ENCODE results near the gene SERPINA3. TPM values are rescaled to one million over a fixed set of nuclear protein-coding genes. Genes with fewer than 3 reads are reported as not detected.
A peak's percentile ranks its signal among the peaks of the same experiment; 100 is the strongest.

The SERPINA3 gene
- total RNA-seq, 1 donor from 2014 or later, result 2.7 TPM

DNA sequence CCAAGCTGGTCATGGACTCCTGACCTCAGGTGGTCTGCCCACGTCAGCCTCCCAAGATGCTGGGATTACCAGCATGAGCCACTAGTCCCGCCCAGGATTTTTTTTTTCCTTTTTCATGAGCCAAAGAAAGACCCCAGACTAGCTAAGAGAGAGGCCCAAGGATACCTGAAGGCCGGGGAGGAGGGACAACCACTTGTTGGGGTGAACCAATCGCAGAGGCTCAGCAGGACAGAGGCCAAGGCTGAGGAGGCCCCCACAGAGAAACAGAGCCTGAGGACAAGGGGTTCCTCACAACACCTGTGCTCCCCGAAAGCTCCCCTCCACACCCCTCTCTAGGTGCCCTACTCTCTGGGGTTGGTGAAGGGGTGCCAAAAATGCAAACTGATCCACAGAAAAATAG lies 1.0 kb upstream of the SERPINA3 start:
- TF ChIP-seq, protein P1, sequence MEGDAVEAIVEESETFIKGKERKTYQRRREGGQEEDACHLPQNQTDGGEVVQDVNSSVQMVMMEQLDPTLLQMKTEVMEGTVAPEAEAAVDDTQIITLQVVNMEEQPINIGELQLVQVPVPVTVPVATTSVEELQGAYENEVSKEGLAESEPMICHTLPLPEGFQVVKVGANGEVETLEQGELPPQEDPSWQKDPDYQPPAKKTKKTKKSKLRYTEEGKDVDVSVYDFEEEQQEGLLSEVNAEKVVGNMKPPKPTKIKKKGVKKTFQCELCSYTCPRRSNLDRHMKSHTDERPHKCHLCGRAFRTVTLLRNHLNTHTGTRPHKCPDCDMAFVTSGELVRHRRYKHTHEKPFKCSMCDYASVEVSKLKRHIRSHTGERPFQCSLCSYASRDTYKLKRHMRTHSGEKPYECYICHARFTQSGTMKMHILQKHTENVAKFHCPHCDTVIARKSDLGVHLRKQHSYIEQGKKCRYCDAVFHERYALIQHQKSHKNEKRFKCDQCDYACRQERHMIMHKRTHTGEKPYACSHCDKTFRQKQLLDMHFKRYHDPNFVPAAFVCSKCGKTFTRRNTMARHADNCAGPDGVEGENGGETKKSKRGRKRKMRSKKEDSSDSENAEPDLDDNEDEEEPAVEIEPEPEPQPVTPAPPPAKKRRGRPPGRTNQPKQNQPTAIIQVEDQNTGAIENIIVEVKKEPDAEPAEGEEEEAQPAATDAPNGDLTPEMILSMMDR (conservative IDR thresholded peaks at IDR 0.05; ENCODE audit: low read depth, low read length), result no peak
- no peak overlapping the region for H3K4me3 ChIP-seq (ENCODE audit: low read depth, low read length)
- no peak for DNase-seq (ENCODE audit: low read depth)

DNA sequence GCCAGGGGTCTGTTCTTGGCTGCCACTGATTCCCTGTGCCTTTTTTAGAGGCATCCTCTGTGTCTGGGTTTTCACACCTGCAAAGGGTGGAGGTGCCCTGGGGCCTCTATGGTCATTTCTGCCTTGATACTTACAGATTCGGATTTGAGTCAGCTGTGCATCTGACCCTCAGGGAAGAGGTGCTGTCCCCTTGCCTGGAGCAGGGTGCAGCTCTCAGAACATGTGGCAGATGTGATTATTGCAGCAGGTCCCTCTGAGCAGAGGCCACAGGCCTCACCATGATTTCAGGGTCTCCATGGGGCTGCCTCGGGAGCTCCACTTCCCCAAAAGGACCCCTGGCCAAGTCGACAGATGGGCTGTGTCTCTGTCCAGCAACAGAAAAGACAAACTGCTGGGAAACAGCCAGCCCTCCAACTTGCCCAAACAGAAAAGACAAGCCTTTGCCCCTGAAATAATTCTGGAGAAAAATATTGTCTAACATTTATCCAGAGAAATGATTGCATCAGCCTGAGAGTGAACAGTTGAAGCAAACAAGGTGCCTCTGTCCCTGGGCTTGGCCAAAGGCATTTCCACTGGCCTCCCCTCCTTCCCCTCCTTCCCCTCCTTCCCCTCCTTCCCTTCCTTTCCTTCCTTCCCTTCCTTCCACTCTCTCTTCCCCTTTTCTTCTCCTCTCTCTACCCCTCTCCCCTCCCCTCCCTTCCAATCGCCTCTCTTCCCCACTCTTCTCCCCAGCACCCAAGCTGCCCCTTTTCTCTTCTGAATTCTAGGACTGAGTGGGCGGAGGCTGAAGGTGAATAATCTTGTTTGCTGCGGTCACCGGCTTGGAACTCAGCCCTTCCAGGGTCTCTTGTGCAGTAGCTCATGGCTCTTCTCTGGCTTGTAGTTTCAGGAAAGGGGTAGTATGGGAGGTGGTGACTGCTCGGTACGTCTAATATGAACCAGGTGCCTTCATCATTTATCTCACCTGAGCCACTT lies 676 bp downstream of the SERPINA3 start:
- peak overlapping the region; percentile 13 for H3K4me3 ChIP-seq (ENCODE audit: low read depth, low read length)
- TF ChIP-seq, protein P1 (conservative IDR thresholded peaks at IDR 0.05; ENCODE audit: low read depth, low read length), result no peak
- DNase-seq (ENCODE audit: low read depth), result no peak

DNA sequence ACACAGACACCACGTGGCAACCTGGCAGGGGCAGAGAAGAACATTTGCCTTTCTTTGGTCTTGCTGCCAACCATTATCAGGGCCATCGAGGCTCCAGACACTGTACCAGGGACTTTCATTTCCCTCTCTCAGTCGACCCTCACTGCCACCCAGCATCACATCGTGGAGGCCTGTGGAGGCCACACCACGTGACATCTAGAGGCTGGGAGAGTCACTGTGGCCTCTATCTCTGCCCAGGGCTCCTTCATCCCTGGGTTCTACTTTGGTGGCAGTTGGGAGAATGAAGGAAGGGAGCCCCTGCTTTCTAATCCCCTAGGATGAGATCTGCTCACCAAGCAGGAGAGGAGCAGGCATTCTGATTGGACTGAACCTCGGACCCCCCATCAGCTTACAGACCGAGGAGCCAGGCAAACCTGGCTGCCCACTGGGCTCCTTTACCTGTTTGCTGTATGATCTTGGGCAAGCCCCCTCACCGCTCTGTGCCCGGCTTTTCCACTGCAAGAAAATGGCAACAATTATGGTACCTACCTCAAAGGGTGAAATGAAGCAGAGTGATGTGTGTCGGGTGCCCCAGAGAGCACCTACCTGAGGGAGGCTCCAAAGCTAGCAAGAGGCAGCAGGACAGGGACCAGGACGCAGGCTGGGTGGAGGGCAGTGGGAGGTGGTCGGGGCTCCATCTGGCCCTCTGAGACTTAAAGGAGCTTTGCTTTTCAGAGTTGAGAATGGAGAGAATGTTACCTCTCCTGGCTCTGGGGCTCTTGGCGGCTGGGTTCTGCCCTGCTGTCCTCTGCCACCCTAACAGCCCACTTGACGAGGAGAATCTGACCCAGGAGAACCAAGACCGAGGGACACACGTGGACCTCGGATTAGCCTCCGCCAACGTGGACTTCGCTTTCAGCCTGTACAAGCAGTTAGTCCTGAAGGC lies 1.8 kb downstream of the SERPINA3 start:
- TF ChIP-seq, protein P1 (conservative IDR thresholded peaks at IDR 0.05; ENCODE audit: low read depth, low read length), result no peak
- no peak for DNase-seq (ENCODE audit: low read depth)
- H3K4me3 ChIP-seq (ENCODE audit: low read depth, low read length), result no peak overlapping the region

DNA sequence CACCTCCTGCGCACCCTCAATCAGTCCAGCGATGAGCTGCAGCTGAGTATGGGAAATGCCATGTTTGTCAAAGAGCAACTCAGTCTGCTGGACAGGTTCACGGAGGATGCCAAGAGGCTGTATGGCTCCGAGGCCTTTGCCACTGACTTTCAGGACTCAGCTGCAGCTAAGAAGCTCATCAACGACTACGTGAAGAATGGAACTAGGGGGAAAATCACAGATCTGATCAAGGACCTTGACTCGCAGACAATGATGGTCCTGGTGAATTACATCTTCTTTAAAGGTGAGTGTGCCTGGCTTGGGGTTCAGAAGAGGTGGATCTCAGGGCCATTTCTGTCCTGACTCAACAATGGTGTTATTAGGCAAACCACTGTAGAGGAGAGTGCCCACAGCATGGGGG lies 2.6 kb downstream of the SERPINA3 start:
- TF ChIP-seq, protein P1 (conservative IDR thresholded peaks at IDR 0.05; ENCODE audit: low read depth, low read length), result no peak
- no peak for DNase-seq (ENCODE audit: low read depth)
- H3K4me3 ChIP-seq (ENCODE audit: low read depth, low read length), result no peak overlapping the region

DNA sequence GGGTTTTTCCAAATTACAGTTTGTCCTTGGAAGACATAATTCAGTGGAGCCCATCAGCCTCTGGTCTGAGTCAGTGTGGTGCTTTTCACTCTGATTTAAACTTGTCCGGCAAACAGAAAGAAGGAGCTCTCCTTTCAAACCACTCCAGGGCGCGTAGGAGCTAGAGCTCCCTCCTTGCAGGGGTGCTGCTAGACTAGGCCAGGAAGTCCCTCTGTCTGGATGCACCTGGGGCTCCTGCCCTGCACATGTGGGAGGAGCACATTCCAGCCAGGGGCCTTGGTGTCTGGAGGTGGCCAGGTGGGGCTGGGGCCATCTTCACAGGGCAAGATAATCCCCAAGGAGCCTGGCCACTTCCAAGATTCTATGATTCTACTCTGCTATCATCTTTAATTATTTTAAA lies 3.1 kb downstream of the SERPINA3 start:
- no peak for DNase-seq (ENCODE audit: low read depth)
- TF ChIP-seq, protein P1 (conservative IDR thresholded peaks at IDR 0.05; ENCODE audit: low read depth, low read length), result no peak
- no peak overlapping the region for H3K4me3 ChIP-seq (ENCODE audit: low read depth, low read length)

DNA sequence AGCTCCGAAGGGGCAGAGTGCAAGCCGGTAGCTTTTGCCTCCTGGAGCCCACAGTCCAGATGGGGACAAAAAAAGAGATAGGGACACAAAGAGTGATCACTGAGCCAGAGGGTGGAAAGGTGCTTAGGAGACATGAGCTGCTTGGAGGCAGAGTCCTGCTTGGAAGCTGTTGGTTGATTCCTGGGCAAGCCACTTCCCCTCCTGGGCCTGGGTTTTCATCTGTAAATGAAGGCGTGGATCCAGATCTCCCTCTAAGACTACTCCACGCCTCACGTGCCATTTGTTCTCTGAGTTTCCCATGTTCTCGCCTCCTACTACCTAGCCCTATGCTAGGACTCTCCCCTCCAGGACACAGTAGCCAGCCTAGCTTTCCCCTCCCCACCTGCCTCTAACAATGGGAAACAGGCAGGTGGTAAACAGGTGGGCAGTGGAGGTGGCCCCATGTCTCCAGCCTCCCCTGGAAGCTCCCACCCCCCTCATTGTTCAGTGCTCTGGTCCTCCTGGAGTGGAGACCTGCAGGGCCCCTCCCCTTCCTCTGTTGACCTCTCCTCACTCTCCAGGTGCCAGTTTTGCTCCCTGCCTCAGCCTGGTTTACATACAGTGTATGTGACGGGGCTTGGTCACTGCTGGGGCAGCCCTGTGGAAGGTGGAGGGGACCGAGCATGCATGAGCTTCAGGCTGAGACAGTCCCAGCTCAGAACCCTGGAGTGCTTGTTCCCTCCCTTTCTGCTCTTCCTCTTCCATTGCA lies 3.8 kb downstream of the SERPINA3 start:
- H3K4me3 ChIP-seq (ENCODE audit: low read depth, low read length), result no peak overlapping the region
- DNase-seq (ENCODE audit: low read depth), result no peak
- TF ChIP-seq, protein P1 (conservative IDR thresholded peaks at IDR 0.05; ENCODE audit: low read depth, low read length), result no peak
